Body of pancreas (tissue), 4 donors: ENCODE results near the gene CENPK.

Experiments
- POLR2A ChIP-seq, 3 donors: fragments of 450-650 bp; IDR thresholded peaks; one replicate each; pipeline ENCODE4 v1.6.1; 2016; ENCODE audit warnings: antibody characterized with exemption in 3 of 3, mild to moderate bottlenecking in 2 of 3
- TF ChIP-seq, protein P1 (sequence below), 7 experiments: fragments of 450-650 bp in 4 of 7; fragments of 200-600 bp in 3 of 7; sonication (generic) in 3 of 7; IDR thresholded peaks; one replicate each; pipeline ENCODE4 v1.5.1; 2016 to 2019; ENCODE audit warnings: antibody characterized with exemption in 7 of 7

DNA sequence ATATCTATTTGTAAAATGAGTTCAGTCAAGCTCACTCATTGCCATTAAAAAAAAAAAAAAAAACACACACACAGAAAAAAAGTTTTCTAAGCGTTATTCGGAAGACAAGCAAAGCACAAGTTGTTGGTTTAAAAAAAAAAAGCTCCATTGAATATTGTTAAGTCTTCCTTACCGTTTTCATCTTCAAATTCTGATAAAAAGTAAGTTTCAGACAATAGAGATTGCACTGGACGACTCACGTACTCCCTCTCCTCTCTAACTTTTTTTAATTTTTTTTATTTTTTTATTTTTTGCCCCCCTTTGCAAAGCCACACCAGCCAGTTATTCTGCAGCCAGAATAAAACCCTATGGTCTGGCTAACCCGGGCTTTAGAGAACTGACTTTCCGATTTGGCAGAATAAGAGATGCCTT is 81.8 kb downstream of the CENPK start:
- TF ChIP-seq, protein P1, sequence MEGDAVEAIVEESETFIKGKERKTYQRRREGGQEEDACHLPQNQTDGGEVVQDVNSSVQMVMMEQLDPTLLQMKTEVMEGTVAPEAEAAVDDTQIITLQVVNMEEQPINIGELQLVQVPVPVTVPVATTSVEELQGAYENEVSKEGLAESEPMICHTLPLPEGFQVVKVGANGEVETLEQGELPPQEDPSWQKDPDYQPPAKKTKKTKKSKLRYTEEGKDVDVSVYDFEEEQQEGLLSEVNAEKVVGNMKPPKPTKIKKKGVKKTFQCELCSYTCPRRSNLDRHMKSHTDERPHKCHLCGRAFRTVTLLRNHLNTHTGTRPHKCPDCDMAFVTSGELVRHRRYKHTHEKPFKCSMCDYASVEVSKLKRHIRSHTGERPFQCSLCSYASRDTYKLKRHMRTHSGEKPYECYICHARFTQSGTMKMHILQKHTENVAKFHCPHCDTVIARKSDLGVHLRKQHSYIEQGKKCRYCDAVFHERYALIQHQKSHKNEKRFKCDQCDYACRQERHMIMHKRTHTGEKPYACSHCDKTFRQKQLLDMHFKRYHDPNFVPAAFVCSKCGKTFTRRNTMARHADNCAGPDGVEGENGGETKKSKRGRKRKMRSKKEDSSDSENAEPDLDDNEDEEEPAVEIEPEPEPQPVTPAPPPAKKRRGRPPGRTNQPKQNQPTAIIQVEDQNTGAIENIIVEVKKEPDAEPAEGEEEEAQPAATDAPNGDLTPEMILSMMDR (IDR thresholded peaks at IDR 0.05) = no peak
- TF ChIP-seq POLR2A (IDR thresholded peaks at IDR 0.05) = no peak
